Stimulated activated CD8-positive, alpha-beta memory T cell treated with anti-CD3 and anti-CD28 coated beads, Interleukin-2, amount 100 ng/mL, for 1 hour (primary cell): ENCODE results near the gene RAD1.
"Not testable (repeated sequence)": the region's sequence is repeated elsewhere in the genome, so short reads cannot be mapped to it uniquely, and the experiment has no call there.

Experiments used
- DNase-seq, 2 donors: peaks; one replicate each; pipeline ENCODE4 v3.0.0-alpha.2; 2020; ENCODE audit warnings: low read depth in 2 of 2

RAD1 gene, protein sequence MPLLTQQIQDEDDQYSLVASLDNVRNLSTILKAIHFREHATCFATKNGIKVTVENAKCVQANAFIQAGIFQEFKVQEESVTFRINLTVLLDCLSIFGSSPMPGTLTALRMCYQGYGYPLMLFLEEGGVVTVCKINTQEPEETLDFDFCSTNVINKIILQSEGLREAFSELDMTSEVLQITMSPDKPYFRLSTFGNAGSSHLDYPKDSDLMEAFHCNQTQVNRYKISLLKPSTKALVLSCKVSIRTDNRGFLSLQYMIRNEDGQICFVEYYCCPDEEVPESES

DNA sequence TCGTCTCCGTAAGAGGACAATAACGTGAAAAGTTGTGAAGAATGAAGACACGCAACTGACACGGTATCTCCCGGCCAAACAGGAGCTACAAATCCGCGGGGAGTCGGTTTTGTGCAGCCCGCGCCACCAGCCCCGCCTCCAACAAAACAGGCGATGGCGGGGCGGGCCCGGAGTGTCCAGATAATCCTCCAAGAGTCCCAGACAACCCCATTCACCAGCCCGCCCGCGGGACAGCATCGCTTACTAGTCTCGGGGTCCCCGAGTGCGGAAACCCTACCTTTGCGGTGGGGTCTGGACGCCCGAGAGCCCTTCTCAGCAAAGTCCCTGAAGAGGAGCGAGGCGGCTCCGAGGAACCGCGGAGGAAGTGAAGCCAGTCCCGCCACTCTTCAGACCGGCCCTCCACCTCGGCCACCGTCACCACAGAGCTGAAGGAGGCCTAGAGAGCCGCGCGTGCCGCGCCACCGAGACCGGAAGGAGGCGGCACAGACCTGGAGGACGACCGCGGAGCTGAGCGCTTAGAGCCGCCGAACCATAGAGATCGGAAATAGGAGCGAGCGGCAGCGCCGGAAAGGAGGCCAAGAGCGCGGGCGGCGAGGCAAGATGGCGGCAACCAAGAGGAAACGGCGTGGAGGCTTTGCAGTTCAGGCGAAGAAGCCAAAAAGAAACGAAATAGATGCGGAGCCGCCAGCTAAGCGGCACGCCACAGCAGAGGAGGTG lies at the start of gene RAD1, which contains the start of gene BRIX1:
Gene RAD1, minus strand, starts transcription at position 366 of the 717 bp plus-strand sequence. CDS start 612 bp downstream, outside the sequence.
Gene BRIX1, plus strand, starts transcription at position 573 of the 717 bp plus-strand sequence. Its CDS starts 28 bp downstream, at position 601.
- peak; percentile 86 to 87 for DNase-seq

DNA sequence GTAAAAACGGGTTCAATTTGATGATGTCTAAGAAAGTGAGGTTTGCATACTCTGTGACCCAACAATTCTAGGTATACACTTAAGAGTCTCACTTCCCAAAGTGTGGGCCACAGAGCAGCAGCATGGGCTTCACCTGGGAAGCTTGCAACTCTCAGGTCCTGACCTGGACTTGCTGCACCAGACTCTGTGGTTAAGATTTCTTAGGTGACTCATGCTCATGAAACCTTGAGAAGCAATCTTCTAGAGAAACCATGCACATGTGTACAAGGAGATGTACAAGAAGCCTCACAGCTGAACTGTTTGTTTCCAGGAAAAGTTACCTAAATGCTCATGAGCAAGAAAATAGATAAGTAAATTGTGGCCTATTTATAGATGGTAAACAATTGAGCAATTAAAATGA lies 44.0 kb upstream of the RAD1 start:
- no peak for DNase-seq

DNA sequence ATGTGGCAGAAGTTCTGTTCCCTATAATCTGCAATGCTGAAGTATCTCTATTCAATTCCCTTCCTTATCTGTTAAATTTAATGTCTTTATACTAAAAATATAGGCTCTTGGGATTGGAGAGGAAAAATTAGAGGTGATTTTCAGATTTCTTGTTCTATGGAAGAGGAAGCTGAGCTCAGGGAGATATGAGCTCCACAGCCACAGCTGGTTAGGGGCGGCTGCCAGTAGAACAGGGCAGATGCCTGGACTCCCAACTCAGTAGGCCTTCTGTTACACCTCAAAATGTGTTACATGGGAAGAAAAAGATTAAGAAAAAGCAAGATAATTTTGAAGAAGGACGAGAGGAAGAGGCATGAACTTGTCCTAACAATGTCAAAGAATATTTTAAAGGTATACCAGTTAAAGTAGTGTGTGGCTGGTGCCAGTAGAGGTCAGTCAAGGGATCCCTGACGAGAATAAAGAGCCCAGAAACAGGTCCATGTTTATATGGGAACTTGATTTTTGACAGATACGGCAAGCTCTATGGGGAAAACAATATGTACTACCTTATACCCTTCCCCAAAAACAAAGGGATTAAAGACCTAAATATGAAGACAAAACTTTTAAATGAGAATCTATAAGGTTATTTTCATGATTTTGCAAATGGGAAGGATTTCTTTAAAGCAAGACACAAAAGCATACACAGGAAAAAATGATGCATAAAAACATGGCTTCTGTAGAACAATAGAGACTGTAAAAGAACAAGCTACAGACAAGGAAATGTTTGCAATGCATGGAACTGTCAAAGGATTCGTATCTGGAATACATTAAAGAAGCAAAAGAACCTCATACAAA lies 42.8 kb upstream of the RAD1 start:
- DNase-seq, result no peak

DNA sequence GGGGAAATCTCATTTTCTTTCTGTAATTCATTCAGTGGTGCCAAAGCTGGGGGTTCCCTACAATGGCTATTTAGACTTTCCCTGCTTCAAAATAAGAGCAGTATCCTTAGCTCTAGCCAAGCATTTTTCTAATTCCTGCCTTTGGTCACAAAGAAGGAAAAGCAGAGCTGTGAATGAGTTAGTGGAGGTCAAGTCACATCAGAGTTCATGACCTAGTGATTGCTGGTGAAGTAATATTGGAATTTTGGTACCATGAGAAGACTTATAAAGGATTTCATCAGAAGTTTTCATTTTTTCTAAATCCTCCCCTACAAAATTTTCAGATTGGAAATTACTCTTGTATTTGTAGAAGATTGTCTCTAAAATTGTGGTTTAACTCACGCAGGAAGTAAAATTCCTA lies 42.0 kb upstream of the RAD1 start:
- no peak for DNase-seq

DNA sequence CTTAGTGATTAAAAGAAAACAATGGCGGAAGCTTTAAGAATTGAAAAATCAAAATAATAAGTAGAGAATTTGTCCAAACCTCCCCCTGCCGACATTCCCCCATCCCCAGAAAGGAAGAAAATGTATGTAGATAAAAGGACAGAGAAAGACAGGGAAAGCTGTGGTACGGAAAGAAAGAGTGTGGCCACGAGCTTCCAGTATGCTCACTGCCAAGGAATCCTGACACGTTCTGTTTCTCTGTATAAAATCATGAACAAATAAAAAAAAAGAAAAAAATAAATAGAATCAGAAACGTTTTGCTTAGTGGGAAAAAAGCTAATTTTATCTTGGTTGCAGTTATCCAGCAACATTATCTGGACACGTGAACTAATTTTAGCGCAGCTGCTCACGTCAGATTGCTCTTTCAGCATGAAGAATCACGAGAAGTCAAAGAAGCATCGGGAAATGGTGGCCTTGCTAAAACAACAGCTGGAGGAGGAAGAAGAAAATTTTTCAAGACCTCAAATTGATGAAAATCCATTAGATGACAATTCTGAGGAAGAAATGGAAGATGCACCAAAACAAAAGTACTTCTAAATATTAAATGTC lies 29.2 kb upstream of the RAD1 start:
- no peak for DNase-seq

DNA sequence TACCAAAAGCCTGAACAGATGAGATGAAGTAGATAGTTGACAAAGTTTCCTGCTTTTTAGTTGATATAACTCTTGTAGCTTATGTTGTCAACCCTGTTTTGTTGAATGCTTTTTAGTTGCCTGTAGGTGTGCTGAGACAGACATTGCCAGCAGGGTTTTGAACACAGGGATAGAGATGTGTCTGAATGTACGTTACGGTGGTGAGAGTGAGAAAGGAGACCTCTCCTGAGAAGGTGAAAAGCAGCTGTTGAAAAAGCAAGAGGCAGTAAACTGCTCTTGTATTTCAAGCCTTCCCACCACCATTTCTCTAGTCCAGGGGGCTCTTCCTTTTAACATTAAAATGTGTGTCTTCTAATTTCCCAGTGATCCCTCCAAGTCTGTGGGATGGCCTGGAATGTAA lies 28.7 kb upstream of the RAD1 start:
- no peak for DNase-seq

DNA sequence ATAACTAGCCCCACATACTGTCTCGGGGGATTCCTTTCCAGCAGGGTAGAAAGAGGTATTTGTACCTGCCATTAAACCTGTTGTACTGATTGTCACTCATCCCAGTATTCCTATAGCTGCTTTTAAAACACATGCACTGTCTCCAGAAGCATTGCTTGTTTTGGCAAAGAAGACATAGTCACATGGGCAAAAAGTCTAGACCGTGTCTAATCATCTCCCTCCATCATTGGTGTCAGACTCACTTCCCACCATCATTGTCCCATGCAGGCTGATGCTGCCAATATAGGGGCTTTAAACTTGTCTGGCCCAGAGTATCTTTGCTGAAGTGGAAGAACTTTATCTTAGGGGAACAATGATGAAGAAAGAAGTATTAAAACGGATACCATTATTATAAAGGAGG lies 26.6 kb upstream of the RAD1 start:
- no peak for DNase-seq

DNA sequence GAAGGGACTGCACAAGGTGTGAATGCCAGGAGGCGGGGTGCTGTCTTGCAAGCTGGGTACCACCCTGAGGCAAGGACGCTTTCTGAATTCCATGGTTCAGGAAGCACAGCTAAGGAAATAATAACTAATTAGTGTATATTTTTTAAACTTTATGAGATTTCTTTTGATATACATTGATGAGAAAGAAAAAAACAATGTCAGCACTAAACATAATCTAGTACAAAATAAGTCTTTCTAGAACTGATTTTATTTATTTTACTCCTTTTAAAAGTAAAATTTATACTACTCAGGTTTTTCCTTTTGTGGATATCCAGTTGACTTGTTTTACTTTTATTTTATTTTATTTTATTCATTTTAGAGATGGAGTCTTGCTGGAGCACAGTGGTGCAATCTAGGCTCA lies 17.6 kb upstream of the RAD1 start:
- no peak for DNase-seq

DNA sequence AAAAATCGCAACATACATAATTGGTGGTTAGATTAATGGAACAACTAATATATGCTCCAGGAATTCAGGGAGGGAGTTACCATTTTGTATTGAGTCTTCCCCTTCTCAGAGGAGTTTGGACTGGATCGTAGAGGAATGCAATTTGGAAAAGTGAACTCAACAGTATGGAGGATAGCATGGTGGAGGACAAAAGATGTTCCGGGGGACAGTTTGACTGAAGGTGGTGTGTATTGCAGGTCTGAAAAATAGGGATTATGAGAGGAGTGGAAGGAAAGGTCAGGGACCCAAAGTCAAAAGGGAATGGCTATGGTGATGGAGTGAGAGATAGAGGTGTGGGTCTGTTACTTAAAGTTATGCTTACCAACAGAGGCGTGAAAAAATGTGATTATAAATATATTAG lies 15.6 kb upstream of the RAD1 start:
- no peak for DNase-seq

DNA sequence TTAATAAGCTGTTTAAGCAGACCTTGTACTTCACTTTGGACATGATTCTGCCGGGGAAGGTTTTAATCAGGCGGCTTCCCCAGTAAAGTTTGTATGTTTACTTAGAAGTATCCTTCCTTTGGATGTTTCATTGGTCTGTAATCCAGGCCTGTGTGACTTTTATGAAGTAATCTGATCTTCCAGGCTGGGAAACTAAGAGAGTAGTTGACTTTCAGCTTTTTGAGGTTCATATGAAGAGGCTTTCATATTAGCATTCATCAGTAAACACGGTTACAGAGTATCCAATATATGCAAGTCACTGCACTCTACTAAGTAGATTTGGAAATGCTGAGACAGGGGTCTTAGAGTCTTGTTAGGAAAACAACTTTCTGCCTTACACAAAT lies 15.1 kb upstream of the RAD1 start:
- DNase-seq, result no peak

DNA sequence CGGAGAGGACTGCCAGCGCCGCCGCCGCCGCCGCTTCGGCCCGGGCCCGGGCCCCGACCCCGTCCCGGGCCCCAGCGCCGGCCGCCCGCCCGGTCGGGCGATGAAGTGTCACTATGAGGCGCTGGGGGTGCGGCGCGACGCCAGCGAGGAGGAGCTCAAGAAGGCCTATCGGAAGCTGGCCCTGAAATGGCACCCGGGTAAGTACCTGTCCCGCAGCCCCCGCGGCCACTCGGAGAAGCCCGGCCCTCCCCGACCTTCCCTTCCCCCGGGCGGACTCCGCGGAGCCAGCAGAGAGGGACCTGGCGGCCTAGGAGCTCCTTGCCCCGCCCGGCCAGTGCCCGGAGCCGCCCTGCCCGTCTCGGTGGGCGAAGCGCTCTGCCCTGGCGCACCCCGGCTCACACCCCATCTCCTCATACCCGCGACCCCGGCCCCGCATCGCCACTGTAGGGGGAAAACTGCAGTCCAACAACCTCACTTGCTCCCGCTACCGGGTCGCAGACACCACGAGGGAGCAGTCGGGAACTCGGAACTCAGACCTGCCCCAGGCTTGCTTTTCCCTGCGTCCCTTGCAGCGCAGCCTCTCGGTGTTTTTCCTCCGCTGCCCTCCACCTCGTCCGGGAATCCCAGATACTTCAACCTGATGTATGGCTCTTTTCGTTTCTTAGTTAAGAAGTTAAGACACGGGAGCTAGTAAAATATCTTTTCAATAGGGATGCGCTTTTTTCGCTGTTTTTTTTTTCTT lies 14.6 kb upstream of the RAD1 start:
- peak; percentile 53 to 64 for DNase-seq

DNA sequence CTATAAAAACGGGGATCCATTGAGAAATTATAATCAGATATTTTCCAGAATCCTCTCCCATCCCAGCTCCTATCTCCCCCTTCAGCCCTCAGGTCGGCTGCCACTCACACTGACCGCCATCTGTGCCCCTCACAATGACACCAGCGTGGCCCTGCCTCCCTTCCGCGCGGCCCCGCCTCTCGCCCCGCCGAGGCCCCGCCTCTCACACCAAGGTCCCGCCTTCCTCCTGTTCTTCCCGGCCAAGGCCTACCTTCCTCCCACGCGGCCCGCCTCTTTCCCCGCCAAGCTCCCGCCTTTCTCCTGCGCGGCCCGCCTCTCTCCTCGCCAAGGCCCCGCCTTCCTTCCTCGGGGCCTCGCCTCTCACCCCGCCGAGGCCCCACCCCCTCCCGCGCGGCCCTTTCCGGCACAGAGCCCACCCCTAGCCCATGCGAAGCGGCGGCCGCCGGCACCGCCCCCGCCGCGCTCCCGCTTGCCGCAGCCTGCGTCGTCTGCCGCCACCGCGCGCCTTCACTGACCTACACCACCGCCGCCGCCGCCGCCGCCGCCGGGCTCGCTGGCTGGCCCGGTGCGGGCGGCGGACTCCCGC lies 13.9 kb upstream of the RAD1 start, which contains the start of gene DNAJC21:
Gene DNAJC21, plus strand, starts transcription at position 426 of the 586 bp plus-strand sequence. CDS start 261 bp downstream, outside the sequence.
- DNase-seq, result peak; percentile 93 to 96

DNA sequence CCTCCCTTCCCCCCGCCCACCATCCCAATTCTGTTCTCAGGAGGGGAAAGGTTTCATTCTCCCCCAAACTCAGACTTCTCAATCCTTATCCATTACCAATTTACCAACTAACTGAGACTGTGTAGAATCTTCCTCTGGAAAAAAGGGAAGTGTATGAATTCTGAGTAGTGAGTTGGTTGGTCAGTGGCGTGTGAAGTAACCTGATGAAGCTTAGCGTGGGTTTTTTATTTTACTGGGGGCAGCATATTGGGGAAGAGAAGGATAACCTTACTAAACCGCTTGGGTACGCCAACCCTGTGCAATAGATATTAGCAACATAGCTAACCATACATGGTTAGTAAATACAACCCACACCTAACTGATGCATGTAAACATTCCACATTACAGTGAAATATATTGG lies 13.0 kb upstream of the RAD1 start:
- no peak for DNase-seq

DNA sequence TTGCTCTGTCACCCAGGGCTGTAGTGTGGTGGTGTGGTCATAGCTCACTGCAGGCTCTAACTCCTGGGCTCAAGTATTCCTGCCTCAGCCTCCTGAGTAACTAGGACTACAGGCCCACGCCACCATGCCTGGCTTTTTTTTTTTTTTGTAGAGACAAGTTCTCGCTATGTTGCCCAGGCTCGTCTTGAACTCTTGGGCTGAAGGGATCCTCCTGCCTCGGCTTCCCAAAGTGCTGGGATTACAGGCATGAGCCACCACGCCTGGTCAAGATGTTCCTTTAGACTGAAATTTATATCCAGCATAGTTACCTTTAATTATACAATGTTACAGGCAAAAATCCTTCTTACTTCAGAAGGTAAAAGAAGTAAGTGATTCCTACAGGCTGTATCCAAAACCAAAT lies 12.5 kb upstream of the RAD1 start:
- no peak for DNase-seq

DNA sequence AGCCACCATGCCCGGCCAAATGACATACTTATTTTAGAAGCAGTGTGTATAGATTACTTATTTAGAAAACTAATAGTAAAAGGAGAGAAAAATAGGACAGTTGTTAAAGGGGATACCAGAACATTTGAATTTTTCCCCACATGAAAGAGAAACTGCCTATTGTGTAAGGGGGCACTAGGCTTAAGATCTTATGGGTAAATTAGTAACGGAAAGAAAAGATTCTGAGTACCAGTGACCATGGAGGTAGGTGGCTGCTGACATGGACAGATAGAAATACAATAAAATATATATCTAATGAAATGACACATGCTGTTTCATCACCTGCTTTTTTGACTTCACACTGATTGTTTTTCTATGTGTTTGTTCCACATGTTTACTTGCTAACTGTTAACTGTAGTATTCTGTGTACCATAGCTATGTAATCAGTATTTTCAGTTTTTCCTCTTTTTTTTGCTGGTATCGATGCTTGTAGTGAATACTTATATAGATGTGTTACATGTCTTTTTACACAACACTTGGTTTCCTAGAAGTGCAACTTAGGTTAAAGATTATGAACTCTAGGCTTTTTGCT lies 11.1 kb upstream of the RAD1 start:
- no peak for DNase-seq

DNA sequence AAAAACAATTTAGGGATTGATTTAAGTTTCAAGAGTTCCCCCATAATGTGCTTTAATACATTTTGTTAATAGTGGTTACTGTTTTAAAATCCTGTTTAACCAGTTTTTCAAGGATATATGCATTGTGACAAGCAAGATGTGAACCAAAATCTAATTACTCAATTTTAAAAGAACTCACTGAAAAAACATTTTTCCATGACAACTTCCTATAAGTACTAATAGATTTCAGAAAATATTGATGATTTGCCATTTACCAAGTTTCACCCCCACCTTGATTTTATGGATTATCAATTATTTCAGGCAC lies 9.1 kb upstream of the RAD1 start:
- DNase-seq, result no peak

DNA sequence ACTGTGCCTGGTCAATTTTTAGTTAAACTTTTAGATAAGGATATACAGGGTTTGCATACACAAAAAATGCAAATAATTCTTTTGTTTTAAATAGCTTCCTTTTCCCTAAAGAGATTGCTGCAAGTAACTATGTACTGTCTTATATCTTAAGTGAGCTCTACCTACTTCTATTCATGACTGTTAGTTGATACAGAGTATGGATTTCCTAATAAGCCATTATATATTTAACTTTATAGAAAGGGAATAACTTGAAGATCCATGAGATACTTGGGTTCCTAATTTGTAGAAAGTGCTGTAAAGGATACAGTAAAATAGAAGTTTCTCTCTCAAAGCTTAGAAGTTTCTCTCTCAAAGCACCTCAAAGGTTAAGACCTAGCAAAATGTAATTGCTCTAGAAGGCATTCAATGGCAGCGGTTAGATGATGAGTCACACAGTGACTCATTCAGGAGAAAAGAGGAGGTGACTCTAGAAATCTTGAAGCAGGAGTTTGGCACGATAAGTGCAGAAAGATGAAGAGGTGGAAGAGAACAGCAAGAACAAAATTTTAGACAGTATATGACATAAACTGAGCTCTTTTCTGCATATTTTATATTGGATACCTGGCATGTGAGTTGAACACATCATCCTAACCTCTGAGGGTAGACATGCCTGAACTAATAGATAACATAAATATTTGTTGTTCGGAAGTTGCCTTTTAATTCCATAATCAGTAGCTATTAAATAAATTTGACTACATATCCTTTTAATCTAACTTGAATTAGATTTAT lies 8.6 kb upstream of the RAD1 start:
- no peak for DNase-seq

DNA sequence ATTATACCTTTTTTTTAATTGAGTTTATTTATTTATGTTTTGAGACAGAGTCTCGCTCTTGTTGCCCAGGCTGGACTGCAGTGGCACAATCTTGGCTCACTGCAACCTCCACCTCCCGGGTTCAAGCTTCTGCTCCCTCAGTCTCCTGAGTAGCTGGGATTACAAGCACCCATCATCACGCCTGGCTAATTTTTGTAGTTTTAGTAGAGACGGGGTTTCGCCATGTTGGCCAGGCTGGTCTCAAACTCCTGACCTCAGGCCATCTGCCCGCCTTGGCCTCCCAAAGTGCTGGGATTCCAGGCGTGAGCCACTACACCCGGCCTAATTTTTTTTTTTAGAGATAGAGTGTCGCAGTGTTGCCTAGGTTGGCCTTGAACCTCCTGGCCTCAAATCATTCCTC lies 8.0 kb upstream of the RAD1 start:
- DNase-seq, result not testable (repeated sequence)

DNA sequence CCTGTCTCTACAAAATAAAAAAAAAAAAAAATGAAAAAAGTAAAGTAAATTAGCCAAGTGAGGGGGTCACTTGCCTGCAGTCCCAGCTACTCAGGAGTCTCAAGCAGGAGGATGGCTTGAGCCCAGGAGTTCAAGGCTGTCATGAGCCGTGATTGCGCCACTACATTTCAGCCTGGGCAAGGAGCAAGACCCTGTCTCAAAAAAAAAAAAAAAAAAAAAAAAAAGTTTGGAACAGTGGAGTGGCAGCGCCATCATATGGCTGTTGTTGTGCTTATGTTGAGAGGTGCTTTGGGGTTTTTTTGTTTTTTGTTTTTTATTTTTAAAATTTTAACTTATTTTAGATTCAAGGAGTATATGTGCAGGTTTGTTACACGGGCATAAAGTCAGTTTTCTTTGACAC lies 3.8 kb upstream of the RAD1 start:
- DNase-seq, result no peak

DNA sequence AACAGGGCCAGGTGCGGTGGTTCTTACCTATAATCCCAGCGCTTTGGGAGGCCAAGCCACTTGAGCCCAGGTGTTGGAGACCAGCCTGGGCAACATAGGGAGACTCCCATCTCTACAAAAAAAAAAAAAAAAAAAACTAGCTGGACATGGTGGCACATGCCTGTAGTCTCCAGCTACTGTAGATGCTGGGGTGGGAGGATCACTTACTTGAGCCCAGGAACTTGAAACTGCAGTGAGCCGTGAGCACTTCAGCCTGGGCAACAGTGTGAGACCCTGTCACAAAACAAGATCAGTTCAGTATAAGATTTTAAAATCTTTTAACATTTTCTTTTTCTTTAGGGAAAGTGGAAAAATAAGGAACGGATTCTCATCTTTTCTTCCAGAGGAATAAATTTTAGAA lies 2.7 kb upstream of the RAD1 start:
- no peak for DNase-seq
